Thymus (tissue), 11 donors: ENCODE results near the gene PPP1R16B. TPM values are rescaled to one million over a fixed set of nuclear protein-coding genes. Genes with fewer than 3 reads are reported as not detected.

Experiments used
- DNase-seq, 9 donors: peaks; one replicate each; pipeline ENCODE4 v3.0.0-alpha.2; 2013; ENCODE audit warnings: low spot score in 9 of 9, low read depth in 6 of 9, missing footprints in 1 of 9
- H3K27ac ChIP-seq, 2 donors: one replicate each; pipeline ENCODE4 v1.5.1; 2013; ENCODE audit warnings: control low read depth in 1 of 2, low read depth in 1 of 2, low read length in 1 of 2, mild to moderate bottlenecking in 1 of 2, moderate library complexity in 1 of 2
- H3K27me3 ChIP-seq, 2 donors: one replicate each; pipeline ENCODE4 v1.5.1; 2013; ENCODE audit warnings: low read length in 1 of 2; ENCODE audit not compliant: control insufficient read depth in 2 of 2, insufficient read depth in 1 of 2
- H3K36me3 ChIP-seq, 2 donors: one replicate each; pipeline ENCODE4 v1.5.1; 2013; ENCODE audit warnings: low read length in 1 of 2, mild to moderate bottlenecking in 1 of 2, moderate library complexity in 1 of 2; ENCODE audit not compliant: control insufficient read depth in 2 of 2, insufficient read depth in 2 of 2
- H3K4me1 ChIP-seq, 2 donors: one replicate each; pipeline ENCODE4 v1.5.1; 2013; ENCODE audit warnings: low read length in 2 of 2; ENCODE audit not compliant: control insufficient read depth in 2 of 2, insufficient read depth in 2 of 2
- H3K4me3 ChIP-seq, 2 donors: one replicate each; pipeline ENCODE4 v1.5.1; 2013; ENCODE audit warnings: low read length in 2 of 2, control low read depth in 1 of 2, mild to moderate bottlenecking in 1 of 2
- H3K9me3 ChIP-seq, 2 donors: one replicate each; pipeline ENCODE4 v1.5.1; 2013; ENCODE audit warnings: low read length in 1 of 2, mild to moderate bottlenecking in 1 of 2; ENCODE audit not compliant: control insufficient read depth in 2 of 2, insufficient read depth in 1 of 2
- WGBS: extraction: QIAGEN DNeasy Blood & Tissue Kit; methylation state at CpG from one replicate; pipeline ENCODE4 v1.1.7; 2013; 5-methylcytosine and 5-hydroxymethylcytosine counted together
- polyA plus RNA-seq: library from polyadenylated mRNA; stranded (reverse); fragments of 200-250 nt; gene quantifications from one replicate; pipeline ENCODE4 v1.2.3, GENCODE V29; 2013
- total RNA-seq: library from RNA; stranded (reverse); fragments of 120-200 nt; gene quantifications from one replicate; pipeline ENCODE4 v1.2.4, GENCODE V29; 2013
- donor health status: healthy.

PPP1R16B gene
- total and polyA plus RNA-seq, 2 donors: 13.8 to 16.8 TPM

DNA sequence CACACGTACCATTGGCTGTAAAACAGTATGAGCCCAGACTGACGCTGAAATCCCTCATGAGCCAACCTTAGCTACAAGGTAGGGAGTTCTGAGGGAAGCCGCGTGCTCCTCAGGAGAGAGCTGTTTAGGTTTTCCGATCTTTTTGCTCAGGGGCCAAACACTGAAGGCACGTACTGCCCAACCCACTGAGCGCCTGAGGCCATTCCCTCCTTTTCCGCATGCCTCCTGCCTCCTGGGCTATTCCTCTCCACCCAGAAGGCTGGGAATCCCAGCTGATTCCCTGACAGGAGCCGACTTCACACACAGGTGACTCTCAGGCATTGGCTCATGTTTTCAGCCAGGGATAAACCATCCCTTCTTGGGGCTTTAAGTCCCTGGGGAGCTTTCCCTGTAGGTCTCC is 115.4 kb downstream of the PPP1R16B start:
- H3K27me3 ChIP-seq: no peaks in the 10 kb centered on the region
- H3K9me3 ChIP-seq: peaks cover 0 to under 1% of the 10 kb centered on the region in 2 donors
- H3K4me1 ChIP-seq: no peaks in the 10 kb centered on the region
- 97% methylated on average over 9 of the region's 9 CpGs for WGBS
- DNase-seq: no peak
- no peak overlapping the region for H3K4me3 ChIP-seq
- H3K36me3 ChIP-seq: peaks cover 11 to 15% of the 10 kb centered on the region in 2 donors
- H3K27ac ChIP-seq: no peak overlapping the region

DNA sequence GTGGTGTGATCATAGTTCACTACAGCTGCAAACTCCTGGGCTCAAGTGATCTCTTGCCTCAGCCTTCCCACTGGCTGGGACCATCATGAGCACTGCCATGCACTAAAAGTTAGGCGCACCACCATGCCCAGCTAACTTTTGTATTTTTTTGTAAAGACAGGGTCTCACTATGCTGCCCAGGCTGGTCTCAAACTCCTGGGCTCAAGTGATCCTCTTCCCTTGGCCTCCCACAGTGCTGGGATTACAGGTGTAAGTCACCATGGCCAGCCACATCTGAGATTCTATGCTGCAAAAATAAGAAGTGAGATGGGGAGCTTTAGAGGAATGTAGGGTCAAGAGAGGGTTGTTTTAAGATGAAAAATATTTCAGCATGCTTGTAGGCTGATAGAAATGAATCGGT is 119.2 kb downstream of the PPP1R16B start:
- Histone ChIP-seq H3K4me3 (no peak overlapping the region), H3K27ac (no peak overlapping the region), H3K4me1 (peaks cover 15 to 17% of the 10 kb centered on the region in 2 donors), H3K27me3 (no peaks in the 10 kb centered on the region), H3K36me3 (no peaks in the 10 kb centered on the region), H3K9me3 (peaks cover 0 to 3% of the 10 kb centered on the region in 2 donors)
- DNase-seq: no peak
- WGBS: 97% methylated on average over 2 of the region's 2 CpGs

DNA sequence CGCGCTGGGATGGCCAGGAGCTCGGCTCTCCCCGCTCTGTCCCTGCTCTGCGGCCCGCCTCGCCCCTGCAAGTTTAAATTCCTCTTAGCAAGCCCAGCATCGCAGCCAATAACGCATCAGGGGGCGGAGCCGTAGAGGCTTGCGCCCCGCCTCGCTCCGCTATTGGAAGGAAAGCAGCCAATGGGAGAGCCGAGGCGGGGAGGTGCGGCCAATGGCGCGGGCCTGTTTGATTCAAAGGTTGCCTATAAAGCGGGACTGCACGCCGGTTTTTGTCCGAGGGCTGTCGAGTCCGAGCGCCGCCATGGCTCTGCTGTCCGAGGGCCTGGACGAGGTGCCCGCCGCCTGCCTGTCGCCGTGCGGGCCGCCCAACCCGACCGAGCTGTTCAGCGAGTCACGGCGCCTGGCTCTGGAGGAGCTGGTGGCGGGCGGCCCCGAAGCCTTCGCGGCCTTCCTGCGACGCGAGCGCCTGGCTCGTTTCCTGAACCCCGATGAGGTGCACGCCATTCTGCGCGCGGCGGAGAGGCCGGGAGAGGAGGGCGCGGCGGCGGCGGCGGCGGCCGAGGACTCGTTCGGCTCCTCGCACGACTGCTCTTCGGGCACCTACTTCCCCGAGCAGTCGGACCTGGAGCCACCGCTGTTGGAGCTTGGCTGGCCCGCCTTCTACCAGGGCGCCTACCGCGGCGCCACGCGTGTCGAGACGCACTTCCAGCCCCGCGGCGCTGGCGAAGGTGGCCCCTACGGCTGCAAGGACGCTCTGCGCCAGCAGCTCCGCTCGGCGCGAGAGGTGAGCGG is 120.8 kb downstream of the PPP1R16B start, which contains the start of gene FAM83D:
Gene FAM83D (plus strand): TSS at position 276 of the 792 bp plus-strand sequence. CDS start 26 bp downstream, at position 302.
- Histone ChIP-seq H3K27me3 (no peaks in the 10 kb centered on the region), H3K4me1 (peaks cover 17% of the 10 kb centered on the region in 2 donors), H3K27ac (peak within 1 kb of the TSS; percentile 4 to 58), H3K4me3 (peak within 1 kb of the TSS; percentile 60 to 91), H3K9me3 (peaks cover 0 to 3% of the 10 kb centered on the region in 2 donors), H3K36me3 (peaks cover 3% of the 10 kb centered on the region in 2 donors)
- DNase-seq: peak; percentile 82 to 96 (median 92)
- WGBS: under 1% methylated on average over 95 of the region's 95 CpGs

DNA sequence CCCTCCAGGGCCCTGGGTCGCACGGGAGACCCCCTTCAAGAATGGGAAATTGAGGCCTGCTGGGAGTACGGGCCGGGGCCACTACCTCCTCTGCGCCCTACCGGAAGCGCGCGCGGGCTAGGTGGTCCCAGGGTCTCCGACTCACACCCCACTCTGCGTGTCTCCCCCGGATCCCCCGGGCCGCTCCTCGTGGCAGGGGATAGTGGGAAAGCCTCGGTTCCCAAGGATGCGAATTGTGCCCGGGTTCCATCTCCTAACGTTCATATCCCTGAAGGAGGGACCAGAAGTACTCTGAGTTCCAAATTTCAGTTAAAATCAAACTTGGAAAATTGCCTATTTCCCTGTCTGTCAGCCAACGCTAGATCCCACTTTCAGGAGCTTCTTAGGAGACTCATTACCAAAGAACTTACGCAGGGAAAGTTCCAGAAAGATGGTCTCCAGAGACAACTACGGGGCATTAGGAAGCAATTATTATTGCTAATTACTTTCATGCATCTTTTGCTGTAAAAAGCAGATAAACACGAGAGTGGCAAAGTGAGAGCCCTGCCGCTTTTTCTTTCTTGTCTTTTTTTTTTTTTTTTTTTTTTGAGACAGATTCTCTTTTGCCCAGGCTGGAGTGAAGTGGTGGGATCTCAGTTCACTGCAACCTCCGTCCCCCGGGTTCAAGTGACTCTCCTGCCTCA is 121.6 kb downstream of the PPP1R16B start:
- peak in 4 of 9 donors; percentile 8 to 28 (median 16) for DNase-seq
- H3K9me3 ChIP-seq: peaks cover 0 to 3% of the 10 kb centered on the region in 2 donors
- H3K4me3 ChIP-seq: peak overlapping the region; percentile 60 to 91
- 15% methylated on average over 27 of the region's 27 CpGs for WGBS
- H3K4me1 ChIP-seq: peaks cover 17% of the 10 kb centered on the region in 2 donors
- H3K27me3 ChIP-seq: no peaks in the 10 kb centered on the region
- peaks cover 3 to 7% of the 10 kb centered on the region in 2 donors for H3K36me3 ChIP-seq
- H3K27ac ChIP-seq: peak overlapping the region in 1 of 2 donors; percentile 4

DNA sequence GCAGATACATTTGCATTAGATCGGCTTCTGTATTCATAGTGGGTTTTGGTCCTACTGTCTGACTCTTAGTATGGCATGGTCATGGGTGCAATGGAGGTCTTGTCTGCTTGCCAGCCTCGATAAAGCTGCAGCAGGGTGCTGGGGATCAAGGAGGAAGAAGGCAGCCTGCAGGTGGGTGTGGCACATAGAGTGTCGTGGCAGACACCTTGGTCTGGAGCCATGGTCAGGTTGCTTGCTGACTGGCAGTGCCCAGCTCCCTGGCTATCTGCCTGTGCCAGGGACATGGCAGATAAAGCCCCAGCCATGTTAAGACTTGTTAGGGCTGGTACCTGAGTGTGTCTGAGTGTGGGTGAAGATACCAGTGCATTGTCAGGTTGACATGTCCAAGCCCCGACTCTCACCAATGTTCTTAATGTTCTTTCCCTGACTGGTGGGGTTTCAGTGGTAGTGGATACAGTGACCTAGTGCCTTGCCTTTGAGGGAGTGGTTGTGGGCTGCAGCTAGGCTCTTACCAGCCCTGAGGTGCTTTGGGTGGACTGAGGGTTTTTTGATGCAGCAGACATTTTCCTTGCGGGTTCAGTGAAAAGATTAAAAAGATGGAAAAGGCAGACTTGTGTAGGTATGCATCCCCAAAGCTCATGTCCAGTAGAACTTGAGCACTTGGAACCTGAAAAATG is 122.5 kb downstream of the PPP1R16B start:
- Histone ChIP-seq H3K4me3 (peak overlapping the region; percentile 60 to 91), H3K4me1 (peaks cover 17% of the 10 kb centered on the region in 2 donors), H3K27me3 (no peaks in the 10 kb centered on the region), H3K9me3 (peaks cover 0 to 3% of the 10 kb centered on the region in 2 donors), H3K36me3 (peaks cover 3 to 7% of the 10 kb centered on the region in 2 donors), H3K27ac (no peak overlapping the region)
- peak in 2 of 9 donors; percentile 8 to 9 for DNase-seq
- 84% methylated on average over 5 of the region's 5 CpGs for WGBS

DNA sequence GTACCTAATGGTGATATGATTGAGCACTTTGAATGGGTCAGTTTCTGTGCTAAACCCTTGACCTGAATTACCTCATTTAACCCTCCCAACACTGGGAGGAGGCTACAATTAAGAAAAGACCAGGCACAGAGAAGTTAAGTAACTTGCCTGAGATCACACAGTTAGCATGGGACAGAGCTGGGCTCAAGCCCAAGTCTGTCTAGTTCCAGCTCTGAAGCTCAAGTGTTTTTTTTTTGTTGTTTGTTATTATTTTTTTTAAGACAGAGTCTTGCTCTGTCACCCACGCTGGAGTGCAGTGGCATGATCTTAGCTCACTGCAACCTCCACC is 124.7 kb downstream of the PPP1R16B start:
- WGBS: 95% methylated on average over 1 of the region's 1 CpG
- peaks cover 0 to 3% of the 10 kb centered on the region in 2 donors for H3K9me3 ChIP-seq

DNA sequence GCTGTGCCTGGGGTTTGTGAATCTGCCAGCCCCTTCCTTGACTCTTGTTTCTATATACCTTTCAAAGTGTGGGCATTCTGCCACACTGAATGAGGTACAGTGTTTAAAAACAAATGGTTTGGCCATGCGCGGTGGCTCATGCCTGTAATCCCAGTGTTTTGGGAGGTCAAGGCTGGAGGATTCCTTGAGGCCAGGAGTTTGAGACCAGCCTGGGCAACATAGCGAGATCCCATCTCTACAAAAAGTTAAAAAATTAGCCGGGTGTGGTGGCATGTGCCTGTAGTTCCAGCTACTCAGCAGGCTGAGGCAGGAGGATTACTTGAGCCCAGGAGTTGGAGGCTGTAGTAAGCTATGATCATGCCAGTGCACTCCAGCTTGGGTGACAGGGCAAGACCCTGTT is 126.5 kb downstream of the PPP1R16B start:
- WGBS: 97% methylated on average over 4 of the region's 4 CpGs
- H3K9me3 ChIP-seq: no peaks in the 10 kb centered on the region
- H3K27me3 ChIP-seq: no peaks in the 10 kb centered on the region
- no peak overlapping the region for H3K4me3 ChIP-seq
- no peak overlapping the region for H3K27ac ChIP-seq
- DNase-seq: no peak
- H3K36me3 ChIP-seq: peaks cover 3 to 10% of the 10 kb centered on the region in 2 donors
- H3K4me1 ChIP-seq: peaks cover 17% of the 10 kb centered on the region in 2 donors

More for the DNA sequence above, 124.7 kb downstream of the PPP1R16B start:
- H3K4me1 ChIP-seq: peaks cover 17% of the 10 kb centered on the region in 2 donors
- no peak for DNase-seq
- H3K27ac ChIP-seq: no peak overlapping the region
- H3K27me3 ChIP-seq: no peaks in the 10 kb centered on the region
- H3K36me3 ChIP-seq: peaks cover 3 to 8% of the 10 kb centered on the region in 2 donors
- no peak overlapping the region for H3K4me3 ChIP-seq

DNA sequence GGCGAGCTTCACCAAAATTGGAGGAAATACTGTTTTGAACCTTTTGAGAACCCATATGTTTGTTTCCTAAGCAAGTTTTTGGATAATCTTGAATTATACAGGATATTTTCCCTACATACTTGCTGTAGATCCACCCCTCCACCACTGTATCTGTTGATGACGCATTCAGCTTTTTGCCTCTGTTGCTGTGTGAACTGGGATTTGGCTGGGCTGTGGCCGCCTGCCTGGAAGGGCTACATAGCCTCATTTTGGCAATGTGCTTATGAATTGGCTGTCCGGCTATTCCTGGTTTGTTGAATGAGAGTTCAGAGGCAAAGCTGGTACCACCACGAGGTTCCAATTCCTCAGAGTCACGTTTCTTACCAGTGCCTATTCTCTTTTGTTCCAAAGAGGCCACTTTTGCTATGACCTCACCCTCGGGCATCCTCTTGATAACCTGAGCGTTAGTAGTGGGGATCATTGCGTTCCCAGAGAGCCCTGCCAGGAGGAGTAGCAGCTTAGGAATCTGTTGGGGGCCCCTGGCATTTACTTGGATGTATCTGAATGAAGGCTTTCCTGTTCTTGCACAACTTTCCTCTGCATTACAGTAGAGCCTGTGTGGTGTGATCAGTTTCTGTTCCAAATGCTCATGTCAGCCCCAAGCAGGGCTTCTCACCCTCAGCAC is 127.1 kb downstream of the PPP1R16B start:
- Histone ChIP-seq H3K4me3 (no peak overlapping the region), H3K27ac (no peak overlapping the region), H3K4me1 (peaks cover 11% of the 10 kb centered on the region in 2 donors), H3K36me3 (peaks cover 3 to 10% of the 10 kb centered on the region in 2 donors), H3K9me3 (no peaks in the 10 kb centered on the region), H3K27me3 (no peaks in the 10 kb centered on the region)
- no peak for DNase-seq
- WGBS: 97% methylated on average over 9 of the region's 9 CpGs
